Suppressor macrophage treated with lipopolysaccharide for 4 hours (primary cell): ENCODE results near the gene BUB1.
"Not testable (repeated sequence)": the region's sequence is repeated elsewhere in the genome, so short reads cannot be mapped to it uniquely, and the experiment has no call there.

Experiments used
- DNase-seq: peaks from one replicate; pipeline ENCODE4 v3.0.0-alpha.2; 2020

BUB1 gene

GRCh38 chr2:110690083-110690965, 12.5 kb upstream of the BUB1 start:
- DNase-seq: no peak

GRCh38 chr2:110688594-110689091, 10.8 kb upstream of the BUB1 start:
- no peak for DNase-seq

GRCh38 chr2:110687775-110688484, 10.1 kb upstream of the BUB1 start:
- not testable (repeated sequence) for DNase-seq

GRCh38 chr2:110682872-110683271, 5.0 kb upstream of the BUB1 start:
- no peak for DNase-seq

GRCh38 chr2:110682267-110682666, 4.4 kb upstream of the BUB1 start:
- no peak for DNase-seq

GRCh38 chr2:110680709-110681108, 2.8 kb upstream of the BUB1 start:
- DNase-seq: no peak

GRCh38 chr2:110679865-110680264, 2.0 kb upstream of the BUB1 start:
- DNase-seq: no peak

- no peak for DNase-seq
Measured at GRCh38 chr2:110679337-110679707, 1.5 kb upstream of the BUB1 start.

- peak; percentile 36 for DNase-seq
Measured at GRCh38 chr2:110678457-110679336, 834 bp upstream of the BUB1 start.

- peak; percentile 11 for DNase-seq
Measured at GRCh38 chr2:110677080-110677479, 783 bp downstream of the BUB1 start.

GRCh38 chr2:110675679-110676078, 2.2 kb downstream of the BUB1 start:
- DNase-seq: no peak

GRCh38 chr2:110674620-110675555, 3.0 kb downstream of the BUB1 start:
- DNase-seq: peak; percentile 63

GRCh38 chr2:110673201-110673600, 4.7 kb downstream of the BUB1 start:
- no peak for DNase-seq

GRCh38 chr2:110670826-110671225, 7.0 kb downstream of the BUB1 start:
- DNase-seq: no peak

- DNase-seq: no peak
Measured at GRCh38 chr2:110669079-110669478, 8.8 kb downstream of the BUB1 start.

- no peak for DNase-seq
Measured at GRCh38 chr2:110667071-110667470, 10.8 kb downstream of the BUB1 start.

GRCh38 chr2:110664135-110664534, 13.7 kb downstream of the BUB1 start:
- no peak for DNase-seq

- no peak for DNase-seq
Measured at GRCh38 chr2:110662560-110662959, 15.3 kb downstream of the BUB1 start.

- no peak for DNase-seq
Measured at GRCh38 chr2:110660558-110660957, 17.3 kb downstream of the BUB1 start.

GRCh38 chr2:110659248-110659647, 18.6 kb downstream of the BUB1 start:
- no peak for DNase-seq

GRCh38 chr2:110657724-110658305, 20.0 kb downstream of the BUB1 start:
- DNase-seq: no peak
